ENCODE data around the gene VSX2.
A peak's percentile ranks its signal among the peaks of the same experiment; 100 is the strongest.
"Not testable (repeated sequence)": the region's sequence is repeated elsewhere in the genome, so short reads cannot be mapped to it uniquely, and the experiment has no call there.

Gene VSX2

DNA sequence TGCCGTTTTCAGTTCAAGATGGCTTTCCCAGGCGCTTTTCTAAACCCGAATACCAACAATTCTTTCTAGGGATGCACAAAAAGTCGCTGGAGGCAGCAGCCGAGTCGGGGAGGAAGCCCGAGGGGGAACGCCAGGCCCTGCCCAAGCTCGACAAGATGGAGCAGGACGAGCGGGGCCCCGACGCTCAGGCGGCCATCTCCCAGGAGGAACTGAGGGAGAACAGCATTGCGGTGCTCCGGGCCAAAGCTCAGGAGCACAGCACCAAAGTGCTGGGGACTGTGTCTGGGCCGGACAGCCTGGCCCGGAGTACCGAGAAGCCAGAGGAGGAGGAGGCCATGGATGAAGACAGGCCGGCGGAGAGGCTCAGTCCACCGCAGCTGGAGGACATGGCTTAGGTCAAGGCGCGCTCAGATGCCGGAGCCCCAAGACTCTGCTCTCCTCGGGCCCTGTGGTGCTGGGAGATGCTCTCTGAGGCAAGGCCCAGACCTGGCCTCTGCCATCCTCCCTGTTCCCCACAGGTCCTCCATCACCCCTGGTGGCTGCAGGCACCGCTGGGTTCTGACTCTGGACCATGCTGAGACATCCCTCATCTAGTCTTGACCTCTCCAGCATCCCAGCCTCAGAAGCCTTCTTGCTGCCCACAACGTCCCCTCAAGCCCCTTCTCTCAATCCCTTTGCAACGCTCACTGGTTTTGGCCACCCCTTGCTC, 21.4 kb downstream of the VSX2 start:
- no peak for ATAC-seq

DNA sequence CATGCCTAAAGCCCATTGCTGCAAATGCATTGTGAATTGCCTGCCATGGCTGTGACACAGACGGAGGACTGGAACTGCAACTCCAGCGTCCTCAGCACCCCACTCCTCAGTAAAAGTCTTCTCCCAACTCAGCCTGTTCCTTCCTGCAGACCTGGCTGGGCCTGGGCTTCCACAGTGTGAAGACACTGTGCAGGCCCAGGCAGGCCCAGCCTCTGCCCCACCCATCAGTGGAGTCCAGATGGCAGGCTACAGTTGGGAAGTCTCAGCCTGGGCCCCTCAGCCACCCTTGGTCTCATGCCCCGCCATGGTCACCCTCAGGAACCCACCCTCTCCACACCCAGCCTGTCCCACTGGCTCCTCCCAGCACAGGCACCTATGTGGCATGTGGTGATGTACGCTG, 22.0 kb downstream of the VSX2 start:
- ATAC-seq, result no peak

DNA sequence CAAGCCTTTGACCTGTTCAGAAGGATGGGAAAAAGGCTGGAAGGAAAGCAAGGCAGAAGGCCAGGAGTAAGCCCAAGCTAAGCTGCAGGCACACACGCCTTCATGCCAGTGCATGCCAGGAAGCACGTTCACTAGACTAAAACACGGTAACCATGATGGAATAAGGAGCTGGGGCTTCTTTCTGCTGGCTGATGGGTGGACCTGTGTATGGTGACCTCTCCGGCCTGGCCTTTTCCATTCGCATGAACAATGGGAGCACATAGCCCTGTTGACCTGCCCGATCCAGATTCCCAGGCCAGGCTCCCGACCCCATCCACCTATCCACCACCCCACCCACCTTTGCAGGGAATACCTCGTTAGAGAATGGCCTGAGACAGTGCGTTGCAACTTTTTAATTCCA, 22.8 kb downstream of the VSX2 start:
- ATAC-seq, result no peak

DNA sequence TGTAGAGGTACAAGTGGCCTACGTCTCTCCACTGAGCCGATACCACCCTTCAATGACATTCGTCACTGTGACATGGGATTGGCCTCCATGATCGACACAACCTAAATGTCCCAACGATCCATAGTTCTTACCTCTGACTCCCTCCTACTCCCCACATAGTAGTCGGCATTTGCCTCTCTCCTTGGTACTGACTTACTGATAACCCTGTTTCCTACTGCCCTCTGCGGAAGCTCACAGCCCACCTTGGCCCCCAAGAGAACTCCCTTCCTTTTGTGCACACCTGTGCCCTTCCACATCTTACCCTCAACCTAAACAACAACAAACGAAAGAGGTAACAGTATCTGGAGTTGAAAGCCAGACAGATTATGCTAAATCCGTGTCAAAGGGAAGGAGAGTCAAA, 23.9 kb downstream of the VSX2 start:
- no peak for ATAC-seq

DNA sequence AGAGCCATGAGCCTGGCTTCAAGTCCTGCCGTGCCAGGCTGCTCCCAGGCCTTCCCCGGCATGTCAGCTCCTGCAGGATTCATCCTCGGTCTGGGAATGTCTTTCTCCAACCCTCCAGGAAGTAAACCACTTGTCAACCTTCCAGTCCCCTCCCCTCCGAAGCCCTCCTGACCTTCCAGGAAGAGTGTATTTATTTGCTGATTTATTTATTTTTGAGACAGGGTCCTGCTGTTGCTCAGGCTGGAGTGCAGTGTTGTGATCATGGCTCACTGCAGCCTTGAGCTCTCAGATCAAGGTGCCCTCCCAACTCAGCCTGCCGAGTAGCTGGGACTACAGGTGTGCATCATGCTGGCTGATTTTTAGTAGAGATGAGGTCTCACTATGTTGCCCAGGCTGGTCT, 24.7 kb downstream of the VSX2 start:
- ATAC-seq, result no peak

DNA sequence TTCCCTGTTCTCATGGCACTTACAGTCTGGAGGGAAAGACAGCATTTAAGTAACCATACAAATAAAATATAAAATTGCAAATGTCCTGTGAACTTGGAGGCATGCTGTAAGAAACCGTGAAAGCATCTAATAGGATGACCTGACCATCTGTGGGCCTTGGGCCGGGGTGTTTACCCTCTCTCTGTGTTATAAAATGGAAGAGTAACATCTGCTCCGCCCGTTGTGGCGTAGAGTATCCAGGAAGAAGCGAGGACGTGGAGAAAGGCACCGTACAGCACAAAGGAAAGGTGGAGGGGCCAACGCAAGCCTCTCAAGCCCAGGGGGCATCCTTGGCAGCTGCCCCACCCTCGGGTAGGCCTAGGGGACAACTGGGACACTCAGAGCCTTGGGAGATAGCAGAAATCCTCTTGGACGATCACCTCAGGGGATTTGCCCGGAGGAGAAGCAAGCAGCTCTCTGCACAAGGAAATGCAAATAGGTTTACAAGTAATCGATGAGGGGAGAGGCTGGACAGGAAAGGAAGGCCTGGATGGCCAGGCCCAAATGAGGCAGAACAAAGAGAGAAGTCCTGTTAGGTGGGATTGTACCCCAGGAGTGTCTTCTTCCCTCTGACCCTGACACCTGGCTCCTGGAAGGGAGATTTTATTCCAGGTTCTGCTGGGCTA, 26.2 kb downstream of the VSX2 start:
- no peak for ATAC-seq

DNA sequence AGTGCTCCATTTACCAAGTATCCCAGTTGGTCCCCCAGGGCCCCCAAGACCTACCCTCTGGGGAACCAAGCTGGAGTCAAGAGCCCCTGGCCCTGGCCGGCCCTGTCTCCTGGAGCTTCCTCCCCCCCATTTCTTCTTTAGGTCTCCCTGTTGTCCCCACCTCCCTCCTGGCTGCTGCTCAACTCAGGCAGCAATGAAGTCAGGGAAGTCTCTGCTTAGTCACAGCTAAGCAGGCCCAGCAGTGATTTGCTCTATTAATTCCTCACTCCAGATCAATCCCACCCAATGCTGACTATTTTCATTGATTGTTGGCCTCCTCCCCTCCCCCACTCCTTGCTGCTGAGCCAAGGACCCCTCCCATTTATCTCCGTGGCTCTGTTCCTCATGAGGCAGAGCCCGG, 28.3 kb downstream of the VSX2 start:
- no peak for ATAC-seq

DNA sequence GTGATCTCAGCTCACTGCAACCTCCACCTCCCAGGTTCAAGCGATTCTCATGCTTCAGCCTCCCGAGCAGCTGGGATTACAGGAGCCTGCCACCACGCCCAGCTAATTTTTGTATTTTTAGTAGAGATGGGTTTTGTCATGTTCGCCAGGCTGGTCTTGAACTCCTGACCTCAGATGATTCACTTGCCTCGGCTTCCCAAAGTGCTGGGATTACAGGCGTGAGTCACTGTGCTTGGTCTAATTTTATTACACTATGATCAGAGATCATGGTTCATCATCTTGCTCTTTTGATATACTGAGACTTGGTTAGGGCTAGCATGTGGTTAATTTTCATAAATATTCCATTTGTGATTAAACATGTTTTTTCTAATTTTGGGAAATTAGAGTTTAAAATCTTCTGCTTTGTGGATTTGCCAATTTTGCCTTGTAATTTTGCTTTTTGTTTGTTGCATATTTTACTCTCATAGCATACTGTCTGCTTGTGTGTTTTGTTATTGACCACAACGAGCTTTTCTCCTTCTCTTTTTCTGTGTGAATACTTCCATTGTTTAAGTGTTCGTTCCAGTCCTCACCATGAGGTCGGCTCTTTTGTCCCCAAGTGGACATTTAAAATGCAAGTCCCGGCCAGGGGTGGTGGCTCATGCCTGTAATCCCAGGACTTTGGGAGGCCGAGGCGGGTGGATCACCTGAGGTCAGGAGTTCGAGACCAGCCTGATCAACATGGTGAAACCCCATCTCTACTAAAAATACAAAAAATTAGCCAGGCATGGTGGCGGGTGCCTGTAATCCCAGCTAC, 31.3 kb downstream of the VSX2 start:
- ATAC-seq, result not testable (repeated sequence)

DNA sequence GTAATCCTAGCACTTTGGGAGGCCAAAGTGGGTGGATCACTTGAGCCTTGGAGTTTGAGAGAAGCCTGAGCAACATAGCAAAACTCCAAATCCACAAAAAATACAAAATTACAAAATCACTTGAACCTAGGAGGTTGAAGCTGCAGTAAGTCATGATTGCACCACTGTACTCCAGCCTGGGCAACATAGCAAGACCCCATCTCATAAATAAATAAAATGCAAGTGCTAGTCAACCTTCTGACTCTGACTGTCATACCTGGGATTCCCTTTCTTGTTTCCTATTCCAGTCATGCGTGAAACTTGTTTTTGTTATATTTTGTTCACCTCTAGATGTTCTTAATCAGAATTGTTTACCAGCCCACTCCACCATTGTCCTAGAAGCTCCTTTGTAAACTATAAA, 32.1 kb downstream of the VSX2 start:
- no peak for ATAC-seq

DNA sequence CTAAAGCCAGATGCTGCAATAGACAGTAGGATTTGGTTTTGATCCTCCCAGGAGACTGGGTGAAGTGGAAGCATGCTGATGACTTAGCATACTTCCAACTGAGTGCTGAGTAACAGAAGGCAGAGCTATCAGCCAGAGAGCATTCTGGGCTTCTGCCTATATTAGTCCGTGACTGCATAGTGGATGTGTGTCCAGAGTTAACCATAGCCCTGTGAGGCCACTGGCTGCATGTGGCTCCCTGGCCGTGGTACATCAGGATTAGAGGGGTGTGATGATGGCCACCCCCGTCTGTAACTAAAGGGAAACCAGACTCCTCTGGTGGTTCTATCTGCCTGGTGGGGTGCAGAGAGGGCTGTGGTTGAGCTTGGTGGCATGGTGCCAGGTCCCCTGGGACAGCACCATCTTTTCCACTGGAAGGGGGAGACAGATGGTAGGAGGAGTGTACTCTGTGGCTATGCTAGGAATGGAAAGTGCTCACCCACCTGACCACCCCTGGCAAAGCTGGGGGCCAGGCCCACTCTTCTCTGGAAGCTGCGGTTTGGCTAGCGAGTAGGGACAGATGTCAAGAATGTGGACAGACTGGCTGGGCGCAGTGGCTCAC, 36.1 kb downstream of the VSX2 start:
- no peak for ATAC-seq

DNA sequence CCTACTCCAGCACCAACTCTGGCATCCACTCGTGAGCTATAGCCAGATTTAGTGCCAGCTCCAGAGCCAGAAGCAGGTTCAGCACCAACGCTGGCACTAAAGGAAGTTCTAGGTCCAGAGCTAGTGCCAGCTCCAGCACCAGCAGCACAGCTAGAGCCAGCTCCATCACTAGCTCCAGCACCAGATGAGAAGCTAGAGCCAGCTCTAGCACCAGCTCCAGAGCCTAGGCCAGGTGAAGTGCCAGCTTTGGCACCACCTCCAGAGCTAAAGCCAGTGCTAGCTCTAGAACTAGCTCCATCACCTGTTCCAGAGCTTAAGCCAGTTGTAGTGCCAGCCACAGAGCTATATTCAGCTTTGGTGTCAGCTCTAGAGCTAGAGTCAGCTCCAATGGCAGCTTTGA, 38.8 kb downstream of the VSX2 start:
- no peak for ATAC-seq

DNA sequence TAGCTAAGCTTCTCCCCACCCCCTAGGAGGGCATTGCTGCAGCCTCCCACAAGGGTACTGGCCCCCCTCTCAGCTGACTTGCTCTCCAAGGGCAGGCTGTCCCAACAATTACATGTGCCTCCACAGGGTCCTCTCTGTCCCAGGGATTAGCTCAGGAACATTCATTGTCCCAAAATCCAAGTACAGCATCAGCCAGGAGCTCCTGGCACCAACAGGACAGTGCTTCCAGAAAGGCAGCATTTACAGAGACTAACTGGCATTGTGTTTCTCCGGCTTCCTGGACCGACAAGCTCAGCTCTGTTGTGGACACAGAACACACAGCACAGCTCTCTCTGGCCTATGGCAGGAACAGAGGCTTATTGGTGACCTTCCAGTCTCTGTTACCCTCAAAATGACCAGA, 41.8 kb downstream of the VSX2 start:
- no peak for ATAC-seq

DNA sequence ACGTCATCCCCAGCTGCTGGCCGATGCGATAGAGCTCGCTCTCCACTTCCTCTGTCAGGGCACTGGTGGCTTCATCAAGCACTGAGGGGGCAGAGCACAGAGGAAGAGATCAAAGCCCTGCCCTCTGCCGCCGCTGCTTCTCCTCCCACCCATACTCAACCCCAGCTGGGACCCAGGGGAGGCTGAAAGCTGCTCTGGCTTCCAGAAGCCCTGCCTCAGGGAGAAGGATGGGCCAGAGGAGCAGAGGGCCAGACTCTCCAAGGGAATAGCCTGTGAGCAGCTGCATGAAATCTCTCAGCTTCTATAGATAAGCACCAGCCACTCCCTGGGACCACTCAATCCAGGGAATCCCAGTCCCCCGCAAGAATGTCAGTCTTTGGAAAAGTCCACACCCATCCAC, 47.5 kb downstream of the VSX2 start:
- ATAC-seq, result no peak

DNA sequence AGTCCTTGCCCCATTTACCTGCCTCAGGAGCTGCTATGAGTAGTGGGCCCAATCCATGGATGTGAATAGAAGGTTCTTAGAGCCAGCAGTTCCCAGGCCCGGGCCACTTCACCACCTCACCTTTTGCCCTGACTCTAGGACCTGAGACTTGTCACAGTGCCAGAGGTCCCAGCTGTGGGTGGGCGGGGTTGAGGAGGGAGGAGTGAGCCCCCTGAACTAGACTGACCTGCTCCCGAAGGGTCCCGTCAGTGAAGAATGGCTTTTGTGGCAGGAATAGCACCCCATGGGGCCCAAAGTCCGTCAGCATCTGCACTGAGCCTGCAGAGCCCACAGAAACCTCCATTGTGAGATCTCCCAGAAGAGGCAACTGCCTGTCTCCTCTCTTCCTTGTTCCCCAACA, 50.6 kb downstream of the VSX2 start:
- no peak for ATAC-seq

DNA sequence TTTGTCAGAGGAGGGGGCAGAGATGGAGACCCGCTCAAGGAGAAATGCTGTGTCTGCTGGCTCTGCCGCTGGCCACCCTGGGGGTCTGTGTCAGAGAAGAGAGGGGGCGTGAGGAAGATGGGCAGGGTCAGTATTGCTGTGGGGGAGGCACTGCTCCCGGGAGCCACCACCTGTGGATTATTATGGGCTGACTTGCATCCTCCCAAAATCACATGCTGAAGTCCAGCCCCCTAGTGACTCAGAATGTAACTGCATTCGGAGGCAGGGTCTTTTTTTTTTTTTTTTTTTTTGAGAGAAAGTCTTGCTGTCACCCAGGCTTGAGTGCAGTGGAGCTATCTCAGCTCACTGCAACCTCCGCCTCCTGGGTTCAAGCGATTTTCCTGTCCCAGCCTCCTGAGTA, 51.2 kb downstream of the VSX2 start:
- no peak for ATAC-seq

DNA sequence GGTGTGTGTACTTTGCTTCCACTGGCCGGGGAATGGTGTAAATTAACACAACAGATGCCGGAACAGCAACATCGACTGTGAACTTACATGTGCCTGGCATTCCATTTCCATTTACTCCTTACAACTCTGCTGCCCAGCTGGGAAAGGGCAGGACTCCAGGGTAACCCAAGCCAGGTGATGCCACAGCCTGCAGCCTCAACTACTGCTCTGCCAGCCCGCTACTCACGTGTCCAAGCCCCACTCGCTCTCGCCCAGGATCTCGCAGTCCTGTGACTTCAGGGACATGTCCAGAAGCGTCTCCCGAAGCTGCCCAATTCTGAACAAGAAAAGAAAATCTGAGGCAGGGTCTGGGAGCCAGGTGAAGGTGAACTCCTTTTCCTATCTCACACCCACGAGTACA, 52.8 kb downstream of the VSX2 start:
- ATAC-seq, result no peak

DNA sequence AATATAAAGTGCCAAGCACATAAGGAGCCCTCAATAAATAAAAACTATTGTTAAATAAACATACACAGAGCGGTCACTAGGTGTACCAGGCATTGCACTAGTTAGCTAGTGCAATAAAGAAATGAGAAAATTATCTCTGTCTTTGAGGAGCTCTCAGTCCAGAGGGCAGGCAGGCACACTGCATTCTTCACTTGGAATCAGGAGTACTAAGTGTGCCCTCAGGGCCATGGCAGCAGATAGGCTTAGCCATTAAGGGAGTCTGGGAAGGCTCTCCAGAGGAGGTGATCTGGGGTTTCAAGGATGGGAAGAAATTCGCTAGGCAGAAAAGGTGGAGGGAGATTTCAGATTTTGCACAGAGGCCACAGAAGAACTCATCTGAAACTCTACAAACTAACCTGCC, 54.4 kb downstream of the VSX2 start:
- no peak for ATAC-seq

DNA sequence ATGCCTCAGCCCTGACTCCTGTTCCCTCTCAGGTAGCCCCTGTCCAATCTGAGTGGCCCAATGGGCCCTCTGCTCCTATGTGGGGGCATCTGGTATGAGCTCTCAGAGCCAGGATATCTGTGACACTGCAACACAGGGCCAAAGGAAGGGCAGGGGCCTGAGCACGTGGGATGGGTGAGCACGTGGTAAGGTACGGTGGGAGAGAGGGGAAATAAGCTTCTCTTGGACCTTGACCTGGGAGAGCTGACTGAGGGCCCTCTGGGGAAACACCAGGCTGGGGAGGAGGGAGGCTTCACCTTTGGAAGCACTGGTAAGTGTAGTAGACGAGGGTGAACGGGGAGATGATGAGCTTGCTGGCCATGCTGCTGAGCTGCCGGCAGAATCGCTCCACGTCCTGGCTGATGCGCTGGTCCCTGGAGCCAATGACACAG, 56.8 kb downstream of the VSX2 start:
- ATAC-seq, result no peak

DNA sequence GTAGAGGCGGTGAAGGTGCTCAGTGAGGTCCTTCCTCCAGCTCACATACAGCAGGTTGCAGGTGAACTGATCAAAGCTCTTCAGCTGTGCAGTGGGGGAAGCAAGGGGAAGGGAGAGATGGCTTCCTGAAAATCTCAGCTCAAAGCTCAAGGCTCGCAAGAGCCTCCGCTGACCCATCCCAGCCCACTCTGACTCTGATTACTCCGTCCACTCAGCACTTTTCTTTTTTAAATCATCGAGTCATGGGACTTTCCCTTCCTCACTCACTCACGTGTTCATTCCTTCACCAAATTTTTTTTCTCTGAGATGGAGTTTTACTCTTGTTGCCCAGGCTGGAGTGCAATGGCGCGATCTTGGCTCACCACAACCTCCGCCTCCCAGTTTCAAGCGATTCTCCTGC, 58.7 kb downstream of the VSX2 start:
- ATAC-seq, result no peak

DNA sequence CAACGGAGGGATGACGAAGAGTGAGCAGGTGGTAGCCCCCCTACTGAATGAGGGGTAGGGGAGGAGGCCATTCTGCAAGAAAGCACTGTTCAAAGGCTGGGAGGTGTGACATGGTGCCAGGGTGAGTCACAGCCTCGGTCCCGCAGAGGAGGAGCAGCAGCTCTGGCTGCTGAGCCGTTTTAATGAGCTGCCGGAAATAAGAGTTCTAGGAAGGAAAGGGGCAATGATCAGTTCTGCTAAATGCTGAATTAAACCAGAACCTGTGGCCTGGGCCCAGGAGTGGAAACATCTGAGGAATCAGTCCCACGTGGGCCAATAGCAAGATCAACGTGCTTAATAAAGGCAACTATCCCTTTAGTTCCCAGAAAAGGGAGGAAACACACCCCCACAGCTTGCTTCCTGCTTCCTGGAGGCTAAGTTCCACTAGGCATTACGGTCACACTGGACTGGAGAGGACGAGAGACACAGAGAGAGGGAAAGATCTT, 59.9 kb downstream of the VSX2 start:
- ATAC-seq, result peak; percentile 10 to 57

DNA sequence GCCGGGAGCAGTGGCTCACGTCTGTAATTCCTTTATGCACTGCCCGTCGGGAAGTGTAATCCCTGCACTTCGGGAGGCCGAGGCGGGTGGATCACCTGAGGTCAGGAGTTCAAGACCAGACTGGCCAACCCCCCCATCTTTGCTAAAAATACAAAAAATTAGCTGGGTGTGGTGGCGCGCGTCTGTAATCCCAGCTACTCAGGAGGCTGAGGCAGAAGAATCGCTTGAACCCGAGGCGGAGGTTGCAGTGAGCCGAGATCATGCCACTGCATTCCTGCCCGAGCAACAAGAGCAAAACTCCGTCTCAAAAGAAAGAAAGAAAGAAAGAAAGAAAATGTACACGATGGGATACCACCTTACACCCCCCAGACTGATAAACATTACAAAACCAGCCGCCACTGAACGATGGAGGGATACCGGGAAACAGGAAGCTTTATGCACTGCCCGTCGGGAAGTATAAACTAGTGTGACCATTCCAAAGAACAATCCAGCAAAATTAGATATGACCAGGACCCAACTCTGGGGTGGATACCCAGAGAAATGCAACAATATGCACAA, 62.4 kb downstream of the VSX2 start:
- ATAC-seq, result no peak

DNA sequence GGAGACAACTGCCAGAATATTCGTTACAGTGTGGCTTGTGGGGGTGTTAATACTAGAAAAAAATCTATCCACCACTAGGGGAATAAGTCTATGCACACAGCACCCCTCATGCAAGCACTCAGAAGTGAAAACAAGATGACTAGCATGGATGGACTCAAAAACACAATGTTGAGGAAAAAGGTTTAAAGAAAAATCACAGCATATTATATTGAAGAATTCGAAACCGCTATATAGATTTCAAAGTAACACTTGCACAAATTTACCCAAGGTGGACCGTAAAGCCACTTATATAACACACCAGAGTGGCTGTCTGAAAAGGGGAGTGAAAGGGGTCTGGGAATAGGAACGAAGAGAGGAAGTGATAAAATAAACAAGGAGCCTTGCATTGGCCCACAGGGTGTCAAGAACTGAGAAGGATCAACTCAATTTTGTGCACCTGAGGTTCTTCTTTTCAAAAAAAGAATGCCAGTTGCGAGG, 62.9 kb downstream of the VSX2 start:
- ATAC-seq, result peak; percentile 62 to 67

All from activated CD4-positive, CD25-positive, alpha-beta regulatory T cell treated with anti-CD3 and anti-CD28 coated beads, Interleukin-2, amount 50 U/mL, for 24 hours (primary cell).